Colonic mucosa (tissue), 4 donors: ENCODE measurements around the gene CYBB. TPM values are rescaled to one million over a fixed set of nuclear protein-coding genes. Genes with fewer than 3 reads are reported as not detected.
A peak's percentile ranks its signal among the peaks of the same experiment; 100 is the strongest.

Source experiments
- DNase-seq: peaks from one replicate; pipeline ENCODE4 v3.0.0-alpha.2; 2020
- H3K27ac ChIP-seq: fragments of 200-600 bp; one replicate; pipeline ENCODE4 v1.8.0; 2021
- H3K27me3 ChIP-seq: fragments of 200-600 bp; one replicate; pipeline ENCODE4 v1.8.0; 2021
- H3K36me3 ChIP-seq: fragments of 200-600 bp; one replicate; pipeline ENCODE4 v1.8.0; 2021
- H3K4me1 ChIP-seq: fragments of 200-600 bp; one replicate; pipeline ENCODE4 v1.8.0; 2021; ENCODE audit warnings: mild to moderate bottlenecking
- H3K4me3 ChIP-seq: fragments of 200-600 bp; one replicate; pipeline ENCODE4 v1.8.0; 2021
- H3K9ac ChIP-seq, 2 donors: one replicate each; pipeline ENCODE4 v1.7.0; 2013; ENCODE audit warnings: control low read depth in 2 of 2, low read depth in 2 of 2, low read length in 2 of 2
- H3K9me3 ChIP-seq: fragments of 200-600 bp; one replicate; pipeline ENCODE4 v1.8.0; 2021
- CTCF ChIP-seq: fragments of 200-600 bp; IDR thresholded peaks from one replicate; pipeline ENCODE4 v1.8.0; 2022; ENCODE audit warnings: antibody characterized with exemption, mild to moderate bottlenecking
- intact Hi-C: fragments of 100-400 bp; cut with DNase I; formaldehyde crosslinking; loops from one replicate; pipeline ENCODE4 v1.14.1; 2022
- total RNA-seq, 2 donors: library from RNA; stranded (reverse); fragmentation: NEBNext Ultra II Directional in 1 of 2; extraction: Animal tissue kit (Norgen Biotek cat#: 25700) in 1 of 2; gene quantifications; one replicate each; pipeline ENCODE4 v1.2.1, GENCODE V29; 2021
- donor health status: healthy.
- donor health status: DM: no; HTN: no; CAD: no.
- donor health status: DM: no; HTN: no; CAD: no.

The CYBB gene
- total RNA-seq, 2 donors from 2014 or later: 7.7 to 18.6 TPM

GRCh38 chrX:37812110-37812509 is 32.3 kb downstream of the CYBB start:
- no peaks in the 10 kb centered on the region for H3K36me3 ChIP-seq
- no peak overlapping the region for H3K4me3 ChIP-seq
- no peaks in the 10 kb centered on the region for H3K4me1 ChIP-seq
- no peak overlapping the region for H3K9ac ChIP-seq
- no peak for TF ChIP-seq CTCF
- intact Hi-C loops: no loop called here
- H3K9me3 ChIP-seq: no peaks in the 10 kb centered on the region
- peak; percentile 61 for DNase-seq
- H3K27me3 ChIP-seq: peaks cover 5% of the 10 kb centered on the region
- H3K27ac ChIP-seq: no peak overlapping the region

- intact Hi-C loops: no loop called here
- no peak for DNase-seq
- no peak for TF ChIP-seq CTCF
Observed at GRCh38 chrX:37813570-37813969, 33.7 kb downstream of the CYBB start.

GRCh38 chrX:37815366-37815765 is 35.5 kb downstream of the CYBB start:
- intact Hi-C loops: no loop called here
- peaks cover 5% of the 10 kb centered on the region for H3K27me3 ChIP-seq

More at GRCh38 chrX:37813570-37813969, 33.7 kb downstream of the CYBB start:
- no peak overlapping the region for H3K4me3 ChIP-seq
- H3K36me3 ChIP-seq: no peaks in the 10 kb centered on the region
- peaks cover 5% of the 10 kb centered on the region for H3K27me3 ChIP-seq
- no peaks in the 10 kb centered on the region for H3K9me3 ChIP-seq
- H3K27ac ChIP-seq: no peak overlapping the region
- no peaks in the 10 kb centered on the region for H3K4me1 ChIP-seq
- no peak overlapping the region for H3K9ac ChIP-seq

GRCh38 chrX:37816766-37817165 is 36.9 kb downstream of the CYBB start:
- no peaks in the 10 kb centered on the region for H3K9me3 ChIP-seq
- H3K4me1 ChIP-seq: no peaks in the 10 kb centered on the region
- no peak overlapping the region for H3K9ac ChIP-seq
- no peak for TF ChIP-seq CTCF
- H3K4me3 ChIP-seq: no peak overlapping the region
- H3K36me3 ChIP-seq: no peaks in the 10 kb centered on the region
- no peak overlapping the region for H3K27ac ChIP-seq
- intact Hi-C loops: no loop called here
- H3K27me3 ChIP-seq: peaks cover 5% of the 10 kb centered on the region
- DNase-seq: no peak

More at GRCh38 chrX:37815366-37815765, 35.5 kb downstream of the CYBB start:
- Histone ChIP-seq H3K9ac (no peak overlapping the region), H3K4me1 (no peaks in the 10 kb centered on the region), H3K9me3 (no peaks in the 10 kb centered on the region), H3K36me3 (no peaks in the 10 kb centered on the region), H3K4me3 (no peak overlapping the region), H3K27ac (no peak overlapping the region)
- no peak for TF ChIP-seq CTCF
- DNase-seq: no peak

- intact Hi-C loops: no loop called here
- no peak overlapping the region for H3K9ac ChIP-seq
- no peaks in the 10 kb centered on the region for H3K36me3 ChIP-seq
- H3K4me3 ChIP-seq: no peak overlapping the region
- H3K27ac ChIP-seq: no peak overlapping the region
- DNase-seq: no peak
- H3K4me1 ChIP-seq: no peaks in the 10 kb centered on the region
- no peak for TF ChIP-seq CTCF
- no peaks in the 10 kb centered on the region for H3K9me3 ChIP-seq
- H3K27me3 ChIP-seq: peaks cover 5% of the 10 kb centered on the region
Observed at GRCh38 chrX:37817176-37817575, 37.3 kb downstream of the CYBB start.

- Histone ChIP-seq H3K27me3 (peaks cover 5% of the 10 kb centered on the region), H3K9me3 (no peaks in the 10 kb centered on the region), H3K4me1 (no peaks in the 10 kb centered on the region), H3K9ac (no peak overlapping the region), H3K4me3 (no peak overlapping the region), H3K36me3 (no peaks in the 10 kb centered on the region), H3K27ac (no peak overlapping the region)
- intact Hi-C loops: no loop called here
- no peak for TF ChIP-seq CTCF
- DNase-seq: no peak
Observed at GRCh38 chrX:37817579-37817978, 37.7 kb downstream of the CYBB start.
